ENCODE results near the gene STIM2.
"Not testable (repeated sequence)": the region's sequence is repeated elsewhere in the genome, so short reads cannot be mapped to it uniquely, and the experiment has no call there.

Gene STIM2

DNA sequence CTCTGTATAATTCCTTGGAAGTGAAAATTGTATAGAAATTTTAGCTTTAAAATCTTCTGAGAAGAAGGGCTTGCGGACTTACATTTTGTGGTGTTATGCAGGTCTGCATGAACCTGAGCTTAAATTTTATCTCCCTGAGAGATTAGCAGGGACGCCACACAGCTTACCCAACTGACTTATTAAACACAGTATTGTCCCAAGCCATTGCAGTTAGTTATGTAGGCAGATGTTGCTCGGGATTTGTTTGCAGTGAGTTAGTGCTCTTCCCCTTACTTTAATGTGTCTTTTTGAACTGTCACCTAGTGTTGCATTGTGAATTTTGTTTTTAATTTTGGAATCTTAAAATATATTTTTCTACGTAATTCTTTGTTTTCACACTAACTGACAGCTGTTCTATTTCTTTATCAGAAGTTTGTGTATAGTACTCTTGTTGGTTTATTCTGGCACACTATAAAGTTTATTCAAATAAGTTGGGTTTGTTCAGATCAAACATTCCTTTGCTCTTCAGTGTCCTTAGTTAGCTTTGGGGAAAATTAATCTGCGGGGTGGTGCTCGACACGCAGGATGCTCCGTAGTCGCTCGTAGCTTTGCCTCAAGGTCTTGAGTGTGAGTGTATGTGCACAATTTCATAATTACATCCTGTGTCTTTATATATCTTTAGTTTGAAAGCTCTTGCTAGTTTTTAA lies 145.4 kb downstream of the STIM2 start:
- DNase-seq, result no peak

DNA sequence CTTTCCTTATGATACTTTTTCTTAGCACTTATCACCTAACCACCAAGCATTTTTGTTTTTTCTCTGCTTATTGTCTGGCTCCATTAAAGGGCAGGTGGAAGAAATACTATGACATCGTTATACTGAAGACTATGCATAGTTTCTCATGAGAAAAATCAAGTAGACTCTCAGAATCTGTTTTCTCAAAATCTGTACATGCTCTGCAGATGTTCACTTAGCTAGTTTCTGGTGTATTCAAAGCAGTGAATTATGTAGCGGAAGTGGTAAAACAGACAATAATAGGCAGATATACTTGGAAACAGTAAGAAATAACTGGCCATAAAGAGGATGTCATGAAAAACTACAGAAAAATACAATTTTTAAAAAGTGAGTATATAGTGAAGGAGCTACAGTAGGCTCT lies 146.0 kb downstream of the STIM2 start:
- DNase-seq, result no peak

DNA sequence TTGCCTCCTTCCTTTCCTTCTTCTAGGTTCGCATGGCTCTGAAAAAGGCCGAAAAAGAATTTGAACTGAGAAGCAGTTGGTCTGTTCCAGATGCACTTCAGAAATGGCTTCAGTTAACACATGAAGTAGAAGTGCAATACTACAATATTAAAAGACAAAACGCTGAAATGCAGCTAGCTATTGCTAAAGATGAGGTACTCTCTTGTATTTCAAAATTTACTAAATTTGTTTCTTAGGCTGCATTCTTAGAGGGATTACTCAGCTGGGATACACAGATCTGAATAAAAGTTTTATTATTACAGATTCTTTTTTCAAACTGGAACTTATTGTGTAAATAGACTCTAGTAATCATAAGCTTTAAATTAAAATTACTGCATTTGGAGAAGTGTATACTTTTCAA lies 146.9 kb downstream of the STIM2 start:
- no peak for DNase-seq

DNA sequence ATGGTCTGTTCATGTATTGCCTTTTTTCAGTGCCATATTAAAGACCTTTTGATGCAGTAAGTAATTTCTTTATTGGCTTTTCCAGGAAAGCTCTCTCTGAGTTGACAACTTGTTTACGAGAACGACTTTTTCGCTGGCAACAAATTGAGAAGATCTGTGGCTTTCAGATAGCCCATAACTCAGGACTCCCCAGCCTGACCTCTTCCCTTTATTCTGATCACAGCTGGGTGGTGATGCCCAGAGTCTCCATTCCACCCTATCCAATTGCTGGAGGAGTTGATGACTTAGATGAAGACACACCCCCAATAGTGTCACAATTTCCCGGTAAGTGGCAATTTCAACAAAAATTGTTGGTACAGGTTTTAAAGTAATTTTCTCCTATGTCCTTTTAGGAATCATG lies 148.0 kb downstream of the STIM2 start:
- DNase-seq, result no peak

DNA sequence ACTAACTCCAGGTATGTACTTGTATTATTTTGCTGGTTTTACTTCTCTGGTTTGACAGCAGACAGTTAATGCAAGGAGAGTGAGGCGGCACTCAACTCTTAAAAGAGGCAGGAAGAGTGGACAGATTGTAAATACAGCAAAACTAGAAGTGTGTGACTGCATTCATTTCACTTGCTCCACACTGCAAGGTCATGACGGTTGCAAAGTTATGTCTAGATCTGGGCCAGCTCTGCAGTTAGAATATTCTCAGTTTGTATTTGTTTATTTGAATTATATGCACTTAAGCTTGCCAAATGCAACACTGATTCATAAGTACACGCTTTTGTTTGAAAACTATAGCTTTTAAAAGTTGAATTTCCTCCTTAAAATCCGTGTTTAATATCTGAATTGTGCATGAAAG lies 148.9 kb downstream of the STIM2 start:
- DNase-seq, result no peak

DNA sequence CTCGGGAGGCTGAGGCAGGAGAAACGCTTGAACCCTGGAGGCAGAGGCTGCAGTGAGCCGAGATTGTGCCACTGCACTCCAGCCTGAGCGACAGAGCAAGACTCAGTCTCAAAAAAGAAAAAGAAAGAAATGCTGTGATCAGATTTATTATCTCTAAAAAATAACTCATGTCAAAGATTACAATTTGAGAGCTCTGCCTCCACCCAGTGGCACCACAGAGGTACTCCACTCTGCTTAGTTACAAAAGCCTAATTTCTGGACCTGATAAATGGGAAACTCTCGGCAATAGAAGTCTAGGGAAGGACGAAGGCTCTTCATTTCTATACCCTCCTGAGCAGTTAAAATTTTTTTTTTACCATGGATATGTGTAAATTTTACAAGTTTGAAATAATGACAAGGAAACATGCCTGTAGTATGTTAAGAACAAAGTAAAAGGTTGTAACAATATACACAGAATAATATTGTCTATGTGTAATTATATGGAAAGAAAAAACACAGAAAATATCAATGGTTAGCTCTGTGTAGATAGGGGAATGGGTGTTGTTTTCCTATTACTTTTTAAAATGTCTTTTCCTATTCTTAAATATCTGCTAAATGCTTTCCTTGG lies 149.8 kb downstream of the STIM2 start:
- peak; percentile 9 to 13 for DNase-seq

DNA sequence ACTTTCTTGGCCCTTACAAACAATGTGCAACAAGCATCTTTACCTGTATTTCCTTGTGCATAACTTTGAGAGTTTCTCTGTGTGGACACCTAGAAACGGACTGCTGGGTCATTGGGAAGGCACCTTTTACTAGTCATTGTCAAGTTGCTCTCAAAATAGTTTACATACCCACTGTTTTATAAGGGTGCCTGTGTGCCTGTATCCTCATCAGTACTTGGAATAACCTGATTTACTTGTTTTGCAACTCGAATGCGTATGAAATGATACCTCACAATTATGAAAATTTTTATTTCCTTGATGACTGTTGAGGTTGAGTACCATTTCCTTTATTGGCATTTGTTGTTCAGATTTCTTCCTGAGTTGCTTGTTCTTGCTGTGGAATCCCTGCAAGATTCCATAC lies 150.8 kb downstream of the STIM2 start:
- DNase-seq, result no peak

DNA sequence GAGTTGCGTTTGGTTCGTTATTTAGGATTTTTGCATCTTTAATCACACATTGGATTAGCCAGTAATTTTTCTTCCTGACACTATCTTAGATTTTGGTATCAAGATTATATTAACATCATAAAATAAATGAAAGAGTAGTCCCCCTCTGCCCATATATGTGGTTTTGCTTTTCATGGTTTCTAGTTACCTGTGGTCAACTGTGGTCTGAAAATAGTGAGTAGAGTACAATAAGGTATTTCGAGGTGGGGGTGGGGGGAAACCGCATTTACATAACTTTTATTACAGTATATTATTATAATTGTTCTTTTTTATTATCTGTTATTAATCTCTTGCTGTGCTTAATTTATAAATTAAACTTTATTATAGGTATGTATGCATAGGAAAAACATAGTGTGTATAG lies 152.4 kb downstream of the STIM2 start:
- no peak for DNase-seq

DNA sequence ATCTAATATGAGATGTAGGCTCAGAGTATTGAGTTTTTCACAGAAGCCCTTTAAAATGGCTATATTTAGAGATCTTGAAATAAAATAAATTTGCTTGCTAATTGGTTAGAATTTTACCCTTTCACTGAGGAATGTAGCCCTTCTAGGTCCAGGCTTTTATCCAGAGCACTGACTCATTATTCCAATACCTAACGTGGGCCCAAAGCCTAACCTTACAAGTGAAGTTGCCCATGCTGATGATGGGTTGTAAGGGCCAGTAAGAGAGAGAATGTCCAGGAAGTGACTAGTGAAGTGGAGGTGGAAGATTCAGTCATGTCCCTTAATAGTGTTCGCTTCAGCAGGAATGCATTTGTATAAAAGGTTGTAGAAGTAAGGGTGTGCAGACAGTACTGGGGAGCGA lies 155.9 kb downstream of the STIM2 start:
- DNase-seq, result no peak

DNA sequence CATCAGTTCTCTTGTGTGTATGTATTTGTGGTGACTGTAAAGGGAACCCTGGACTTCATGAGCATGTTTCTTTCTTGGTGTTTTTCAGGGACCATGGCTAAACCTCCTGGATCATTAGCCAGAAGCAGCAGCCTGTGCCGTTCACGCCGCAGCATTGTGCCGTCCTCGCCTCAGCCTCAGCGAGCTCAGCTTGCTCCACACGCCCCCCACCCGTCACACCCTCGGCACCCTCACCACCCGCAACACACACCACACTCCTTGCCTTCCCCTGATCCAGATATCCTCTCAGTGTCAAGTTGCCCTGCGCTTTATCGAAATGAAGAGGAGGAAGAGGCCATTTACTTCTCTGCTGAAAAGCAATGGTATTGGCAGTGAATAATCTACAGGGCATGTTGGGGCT lies 157.0 kb downstream of the STIM2 start:
- no peak for DNase-seq

DNA sequence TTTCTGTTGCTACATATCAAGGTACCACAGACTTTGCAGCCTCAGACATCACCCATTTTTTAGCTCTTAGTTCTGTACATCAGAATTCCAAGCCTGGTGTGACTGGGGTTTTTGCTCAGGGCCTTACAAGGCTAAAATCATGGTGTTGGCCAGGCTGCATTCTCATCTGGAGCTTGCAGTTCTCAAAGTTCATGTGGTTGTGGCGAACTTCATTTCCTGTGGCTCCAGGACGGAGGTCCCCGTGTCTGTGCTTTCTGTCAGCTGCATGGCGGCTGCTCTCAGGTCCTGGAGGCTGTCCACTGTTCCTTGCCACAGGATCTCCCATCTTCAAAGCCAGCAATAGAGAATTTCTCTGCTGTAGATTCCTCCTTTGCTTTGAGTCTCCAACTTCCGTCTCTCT lies 157.4 kb downstream of the STIM2 start:
- DNase-seq, result no peak

DNA sequence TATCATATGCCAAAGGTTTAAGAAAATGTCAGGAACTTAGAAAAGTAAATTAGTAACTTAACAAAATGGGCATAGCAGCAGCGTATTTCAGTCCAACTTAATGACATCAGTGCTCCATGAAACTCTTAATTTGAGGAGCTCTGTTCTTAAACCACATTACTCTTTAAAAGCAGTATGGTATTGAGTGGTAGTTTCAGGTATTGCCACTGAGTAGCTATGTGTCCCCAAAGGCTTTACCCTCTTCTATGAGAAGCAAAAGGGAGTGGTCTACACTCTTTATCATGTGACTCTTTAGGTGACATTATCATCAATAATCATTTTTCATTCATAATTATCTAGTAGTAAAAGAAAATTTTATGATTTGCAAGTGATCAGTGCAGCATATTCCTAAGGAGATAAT lies 158.3 kb downstream of the STIM2 start:
- no peak for DNase-seq

DNA sequence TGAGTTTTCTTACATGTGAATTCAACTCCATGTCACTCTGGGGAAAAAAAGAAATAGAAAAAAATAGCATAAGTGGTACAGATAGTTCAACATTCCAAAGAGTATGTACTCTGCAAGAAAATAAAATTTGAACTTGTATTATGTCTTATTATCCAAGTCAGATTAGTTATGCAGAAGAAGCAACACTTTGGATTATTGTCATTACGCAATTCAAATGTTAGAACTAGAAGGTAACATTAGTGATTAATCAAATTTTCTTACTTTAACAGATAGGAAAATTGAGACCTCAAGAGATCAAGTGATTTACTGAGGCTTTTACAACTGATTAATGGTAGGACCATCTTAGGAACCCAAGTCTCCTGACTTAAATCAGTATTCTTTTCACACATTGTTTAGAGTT lies 159.1 kb downstream of the STIM2 start:
- no peak for DNase-seq

DNA sequence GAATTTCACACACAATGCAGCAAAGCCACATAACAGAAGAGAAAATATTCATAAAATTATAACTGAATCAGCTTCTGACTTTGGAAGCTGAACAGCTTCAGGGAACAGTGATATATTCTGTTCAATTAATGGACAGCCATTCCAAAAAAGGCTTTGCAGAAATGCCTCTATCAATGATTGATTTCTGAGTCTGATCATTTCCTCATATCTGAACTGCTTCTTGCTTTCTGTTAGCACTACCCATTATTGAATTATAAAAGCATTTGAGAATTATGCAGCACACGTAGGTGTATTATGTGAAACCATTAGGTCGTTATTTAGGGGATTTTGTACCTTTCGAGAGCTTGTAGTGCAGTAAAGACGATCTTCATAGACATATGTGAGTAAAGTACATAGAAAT lies 159.6 kb downstream of the STIM2 start:
- no peak for DNase-seq

DNA sequence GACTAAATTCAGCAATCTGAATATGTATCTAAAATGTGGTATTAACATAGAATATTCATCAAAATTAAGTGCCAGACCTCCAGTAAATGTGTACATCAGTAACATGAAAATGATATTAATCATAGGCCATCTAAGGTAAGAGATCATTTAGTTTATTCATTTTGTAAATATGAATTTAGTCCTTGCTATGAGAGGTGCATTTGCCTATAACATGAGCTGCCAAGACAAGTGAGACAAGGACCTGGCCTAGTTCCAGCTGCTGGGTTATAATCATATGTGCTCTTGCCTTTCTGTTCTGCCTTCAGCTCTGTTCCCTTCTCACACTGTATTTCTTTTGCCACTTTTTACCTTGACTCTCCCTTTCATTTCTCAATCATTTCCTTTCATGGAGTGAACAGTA lies 160.0 kb downstream of the STIM2 start:
- DNase-seq, result no peak

DNA sequence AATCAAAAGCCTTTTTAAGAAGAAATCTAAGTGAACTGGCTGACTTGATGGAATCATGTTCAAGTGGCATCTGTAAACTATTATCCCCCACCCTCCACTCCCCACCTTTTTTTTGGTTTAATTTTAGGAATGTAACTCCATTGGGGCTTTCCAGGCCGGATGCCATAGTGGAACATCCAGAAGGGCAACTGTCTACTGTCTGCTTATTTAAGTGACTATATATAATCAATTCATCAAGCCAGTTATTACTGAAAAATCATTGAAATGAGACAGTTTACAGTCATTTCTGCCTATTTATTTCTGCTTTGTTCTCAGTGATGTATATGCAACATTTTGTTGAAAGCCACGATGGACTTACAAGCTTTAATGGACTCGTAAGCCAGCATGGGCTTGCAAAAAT lies 162.3 kb downstream of the STIM2 start:
- DNase-seq, result no peak

DNA sequence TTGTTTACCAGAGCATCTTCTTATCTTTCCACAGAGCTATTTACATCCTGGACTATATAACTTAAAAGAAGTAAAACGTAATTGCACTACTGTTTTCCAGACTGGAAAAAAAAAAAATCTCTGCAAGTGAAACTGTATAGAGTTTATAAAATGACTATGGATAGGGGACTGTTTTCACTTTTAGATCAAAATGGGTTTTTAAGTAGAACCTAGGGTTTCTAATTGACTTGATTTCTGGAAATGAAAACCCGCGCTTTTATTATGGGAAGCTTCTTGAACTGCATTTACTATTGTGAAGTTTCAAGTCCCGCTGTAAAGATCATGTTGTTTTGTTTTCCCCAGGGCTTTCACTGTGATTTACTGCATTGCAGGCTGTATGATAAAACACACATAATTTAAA lies 162.7 kb downstream of the STIM2 start:
- DNase-seq, result no peak

DNA sequence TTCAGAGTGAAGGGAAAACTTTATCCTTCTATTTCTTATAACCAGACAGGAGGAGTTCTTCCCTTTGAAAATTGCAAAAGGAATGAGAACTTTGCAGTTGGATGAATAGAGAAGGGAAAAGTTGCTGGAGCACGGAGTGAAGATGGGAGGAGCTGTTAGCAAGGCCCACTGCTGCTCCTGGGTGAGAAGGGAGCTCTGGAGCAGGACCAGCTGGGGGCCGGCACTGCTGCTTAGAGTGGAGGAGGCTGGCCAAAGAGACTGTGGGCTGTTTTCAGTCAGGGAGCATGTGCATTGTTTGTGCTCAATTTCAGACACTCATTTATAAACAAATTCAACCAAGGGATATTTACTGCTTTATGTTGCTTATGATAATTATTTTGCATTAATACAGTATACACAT lies 164.2 kb downstream of the STIM2 start:
- DNase-seq, result no peak

DNA sequence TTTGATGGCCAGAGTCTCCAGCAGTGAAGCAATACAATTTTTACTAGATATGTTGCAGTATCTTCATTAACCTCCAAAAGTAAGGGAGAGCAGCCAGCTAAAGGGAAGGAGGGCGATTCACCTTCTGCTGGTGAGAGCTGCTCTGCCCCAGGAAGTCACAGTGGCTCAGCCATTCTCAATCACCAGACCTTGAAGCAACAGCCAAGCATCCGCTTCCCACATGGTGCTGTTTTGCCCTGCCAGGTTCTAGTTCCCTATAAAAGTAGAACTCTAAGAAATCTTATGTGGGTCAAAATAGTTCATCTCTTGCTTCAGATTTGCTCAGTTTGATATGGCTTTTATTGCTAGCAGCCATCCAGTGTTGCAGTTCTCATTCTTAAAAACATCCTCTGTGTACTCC lies 166.8 kb downstream of the STIM2 start:
- DNase-seq, result no peak

DNA sequence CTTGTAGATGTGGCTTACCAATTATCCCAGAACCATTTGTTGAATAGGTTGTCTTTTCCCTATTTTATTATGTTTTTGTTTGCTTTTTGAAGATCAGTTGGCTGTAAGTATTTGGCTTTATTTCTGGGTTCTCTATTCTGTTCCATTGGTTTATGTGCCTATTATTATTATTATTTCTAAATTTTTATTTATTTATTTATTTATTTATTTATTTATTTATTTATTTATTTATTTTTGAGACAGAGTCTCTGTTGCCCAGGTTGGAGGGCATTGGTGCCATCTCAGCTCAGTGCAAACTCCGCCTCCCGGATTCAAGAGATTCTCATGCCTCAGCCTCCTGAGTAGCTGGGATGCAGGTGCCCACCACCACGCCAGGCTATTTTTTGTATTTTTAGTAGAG lies 174.5 kb downstream of the STIM2 start:
- not testable (repeated sequence) for DNase-seq

DNA sequence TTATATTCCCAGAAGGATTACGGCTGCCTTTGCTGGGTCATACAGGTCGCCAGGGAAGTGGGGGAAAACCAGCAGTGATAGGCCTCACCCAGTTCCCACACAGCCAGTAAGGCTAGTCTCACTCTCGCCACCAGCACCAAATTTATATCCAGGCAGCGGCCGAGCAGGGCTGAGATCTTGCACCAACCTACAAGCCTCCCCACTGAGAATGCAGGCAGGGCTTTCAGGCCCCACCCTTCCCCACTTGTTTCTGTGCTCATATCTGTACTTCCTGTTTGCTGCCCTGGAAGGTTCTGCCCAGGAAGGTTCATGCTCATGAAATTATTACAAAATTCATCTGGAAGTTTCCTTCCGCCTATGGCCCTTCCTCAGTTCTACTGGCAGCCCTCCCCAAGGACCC lies 179.7 kb downstream of the STIM2 start:
- no peak for DNase-seq

DNA sequence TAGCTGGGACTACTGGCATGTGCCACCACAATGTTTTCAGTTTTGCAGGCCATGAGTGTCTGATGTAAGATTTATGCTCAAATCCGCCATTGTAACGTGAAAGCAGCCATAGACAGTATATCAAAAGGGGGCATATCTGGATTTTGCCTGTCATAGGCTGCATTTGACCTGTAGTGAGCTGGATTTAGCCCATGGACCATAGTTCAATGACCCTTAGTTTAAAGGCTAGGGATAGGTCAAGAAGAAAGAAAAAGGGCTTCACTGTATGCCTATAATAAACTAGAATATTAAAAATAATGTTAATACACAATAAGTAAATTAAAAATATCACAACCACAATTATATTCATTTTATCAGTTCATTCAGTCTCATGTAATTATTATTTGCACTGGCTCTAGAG lies 181.8 kb downstream of the STIM2 start:
- DNase-seq, result no peak

DNA sequence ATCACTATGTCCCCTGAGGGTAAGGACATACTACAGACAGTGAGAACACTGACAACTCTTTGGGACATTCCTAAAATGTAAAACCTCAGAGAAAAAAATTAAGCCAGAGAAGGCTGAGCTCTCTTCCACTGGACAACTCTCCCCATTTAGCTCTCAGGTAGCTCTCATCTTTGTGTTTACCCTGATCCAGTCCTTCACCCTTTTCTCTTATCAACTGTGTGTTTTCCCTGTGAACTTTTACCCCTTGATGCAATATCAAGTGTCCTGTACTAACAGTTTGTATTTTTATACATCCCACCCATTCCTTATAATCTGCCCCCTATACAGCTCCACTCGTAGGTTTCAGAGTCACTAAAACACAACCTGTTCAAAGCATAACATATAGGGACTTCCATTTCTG lies 182.6 kb downstream of the STIM2 start:
- no peak for DNase-seq

DNA sequence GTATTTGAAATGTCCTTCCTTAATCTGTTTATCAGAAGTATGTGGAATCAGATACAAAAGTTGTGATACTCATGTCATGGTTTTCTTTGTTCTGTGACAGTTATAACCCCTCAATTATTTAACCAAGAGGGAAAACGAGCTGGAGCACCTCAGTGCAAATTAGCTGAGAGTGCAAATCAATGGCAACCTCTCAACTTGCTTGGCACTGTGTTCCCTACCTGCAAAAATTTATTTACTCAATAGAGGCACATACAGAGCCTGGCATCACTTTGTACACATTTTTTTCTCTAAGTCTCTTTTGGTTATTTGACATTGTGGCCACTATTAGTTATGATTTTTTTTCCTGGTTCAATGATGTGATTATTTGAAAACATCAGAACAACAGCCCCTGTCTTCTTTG lies 186.2 kb downstream of the STIM2 start:
- DNase-seq, result no peak
